HepG2 (cell line): ENCODE measurements around the gene CATSPERB.
"Not testable (repeated sequence)": the region's sequence is repeated elsewhere in the genome, so short reads cannot be mapped to it uniquely, and the experiment has no call there.

Experiments used
- ARNT ChIP-seq: fragments of 450-650 bp; IDR thresholded peaks from 2 replicates; pipeline ENCODE4 v1.6.1; 2017
- CHD4 ChIP-seq: fragments of 200-600 bp; sonication (generic); IDR thresholded peaks from 2 replicates; pipeline ENCODE4 v1.7.0; 2017; ENCODE audit warnings: mild to moderate bottlenecking, low read length, borderline replicate concordance
- CTCF ChIP-seq: sonication (generic); formaldehyde crosslinking; IDR thresholded peaks from 2 replicates; pipeline ENCODE4 v1.5.0; 2020; ENCODE audit warnings: mild to moderate bottlenecking, missing genetic modification reagents, moderate library complexity
- ELF3 ChIP-seq: IDR thresholded peaks from 2 replicates; pipeline ENCODE4 v1.6.1; 2016; ENCODE audit warnings: missing genetic modification reagents, missing compliant biosample characterization
- MEF2D ChIP-seq: sonication (generic); formaldehyde crosslinking; IDR thresholded peaks from 2 replicates; pipeline ENCODE4 v1.5.1; 2020; ENCODE audit warnings: mild to moderate bottlenecking, missing genetic modification reagents
- NFIB ChIP-seq: sonication (generic); formaldehyde crosslinking; IDR thresholded peaks from 2 replicates; pipeline ENCODE4 v1.9.0; 2021; ENCODE audit warnings: missing genetic modification reagents, mild to moderate bottlenecking, borderline replicate concordance
- POLR2A ChIP-seq, 2 experiments: IDR thresholded peaks; 2 replicates each; pipeline ENCODE4 v1.6.1; 2011; ENCODE audit warnings: low read depth in 2 of 2, low read length in 2 of 2, mild to moderate bottlenecking in 1 of 2, moderate library complexity in 1 of 2; ENCODE audit not compliant: insufficient read depth in 1 of 2
- RARA ChIP-seq: IDR thresholded peaks from 2 replicates; pipeline ENCODE4 v1.6.1; 2016; ENCODE audit warnings: missing genetic modification reagents, missing compliant biosample characterization
- RXRA ChIP-seq: sonication (generic); formaldehyde crosslinking; IDR thresholded peaks from 2 replicates; pipeline ENCODE4 v1.5.1; 2020; ENCODE audit warnings: missing genetic modification reagents
- SP5 ChIP-seq: IDR thresholded peaks from 2 replicates; pipeline ENCODE4 v1.6.1; 2016; ENCODE audit warnings: low read depth, borderline replicate concordance
- ZNF274 ChIP-seq: sonication (generic); formaldehyde crosslinking; IDR thresholded peaks from 2 replicates; pipeline ENCODE4 v1.5.1; 2020; ENCODE audit warnings: mild to moderate bottlenecking, missing genetic modification reagents
- ZNF280B ChIP-seq: sonication (generic); formaldehyde crosslinking; IDR thresholded peaks from 2 replicates; pipeline ENCODE4 v1.5.0; 2020; ENCODE audit warnings: missing genetic modification reagents, mild to moderate bottlenecking, borderline replicate concordance
- ZNF770 ChIP-seq: sonication (generic); formaldehyde crosslinking; IDR thresholded peaks from 2 replicates; pipeline ENCODE4 v1.5.0; 2020; ENCODE audit warnings: mild to moderate bottlenecking, missing genetic modification reagents

GRCh38 chr14:91687436-91687835, 44.5 kb downstream of the CATSPERB start:
- not testable (repeated sequence) for TF ChIP-seq NFIB; ELF3; ARNT; ZNF274; CTCF; MEF2D (CRISPR knock-in tag); POLR2A (IDR thresholded peaks at IDR 0.05; ENCODE audit: insufficient read depth in 1 of 2, low read depth in 2 of 2, low read length in 2 of 2); ZNF770 (CRISPR knock-in tag); ZNF280B (CRISPR knock-in tag); RXRA; SP5 (CRISPR knock-in tag); RARA; CHD4
